Uterus (tissue), 2 donors: Measurements from ENCODE around the gene SORL1.

Source experiments
- POLR2A ChIP-seq, 2 donors: fragments of 450-650 bp; IDR thresholded peaks; one replicate each; pipeline ENCODE4 v1.6.1; 2016; ENCODE audit warnings: antibody characterized with exemption in 2 of 2, mild to moderate bottlenecking in 1 of 2, moderate library complexity in 1 of 2
- TF ChIP-seq, protein P1 (sequence below), 4 experiments: fragments of 200-600 bp in 2 of 4; fragments of 450-650 bp in 2 of 4; sonication (generic) in 2 of 4; IDR thresholded peaks; one replicate each; pipeline ENCODE4 v1.5.1; 2016 to 2019; ENCODE audit warnings: antibody characterized with exemption in 4 of 4, mild to moderate bottlenecking in 2 of 4, moderate library complexity in 1 of 4

DNA sequence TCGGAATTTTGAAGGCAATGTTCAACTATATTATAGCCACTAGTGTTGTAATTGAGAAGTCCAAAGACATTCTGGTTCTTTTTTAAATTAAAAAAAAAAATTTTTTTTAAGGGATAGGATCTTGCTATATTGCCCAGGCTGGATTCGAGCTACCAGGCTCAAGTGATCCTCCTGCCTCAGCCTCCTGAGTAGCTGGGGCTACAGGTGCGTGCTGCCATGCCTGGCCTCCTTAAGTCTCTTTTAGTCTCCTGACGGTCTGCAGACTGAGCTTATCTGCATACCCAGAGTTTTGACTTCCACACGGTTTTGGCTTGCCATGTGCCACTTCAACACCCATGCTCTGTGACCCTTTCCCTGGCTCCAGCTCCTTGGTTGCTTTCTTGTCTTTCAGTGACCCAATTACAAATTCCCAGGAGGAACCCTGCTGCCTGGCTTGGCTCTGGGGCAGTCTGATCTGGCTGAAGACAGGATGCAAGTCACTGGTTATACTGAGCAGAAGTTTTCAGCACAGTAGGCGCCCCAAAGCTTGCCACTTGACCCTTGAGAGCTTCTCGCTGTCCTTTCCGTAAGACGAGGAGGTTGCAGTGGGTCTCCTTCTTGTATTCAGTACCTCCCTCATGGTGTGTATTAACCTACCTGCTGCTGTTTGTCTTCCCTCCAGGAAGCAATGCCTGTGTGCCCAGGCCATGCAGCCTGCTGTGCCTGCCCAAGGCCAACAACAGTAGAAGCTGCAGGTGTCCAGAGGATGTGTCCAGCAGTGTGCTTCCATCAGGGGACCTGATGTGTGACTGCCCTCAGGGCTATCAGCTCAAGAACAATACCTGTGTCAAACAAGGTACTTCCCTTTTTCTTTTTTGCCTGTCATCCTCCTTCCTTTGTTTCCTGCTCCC lies 114.4 kb downstream of the SORL1 start:
- TF ChIP-seq, protein P1, sequence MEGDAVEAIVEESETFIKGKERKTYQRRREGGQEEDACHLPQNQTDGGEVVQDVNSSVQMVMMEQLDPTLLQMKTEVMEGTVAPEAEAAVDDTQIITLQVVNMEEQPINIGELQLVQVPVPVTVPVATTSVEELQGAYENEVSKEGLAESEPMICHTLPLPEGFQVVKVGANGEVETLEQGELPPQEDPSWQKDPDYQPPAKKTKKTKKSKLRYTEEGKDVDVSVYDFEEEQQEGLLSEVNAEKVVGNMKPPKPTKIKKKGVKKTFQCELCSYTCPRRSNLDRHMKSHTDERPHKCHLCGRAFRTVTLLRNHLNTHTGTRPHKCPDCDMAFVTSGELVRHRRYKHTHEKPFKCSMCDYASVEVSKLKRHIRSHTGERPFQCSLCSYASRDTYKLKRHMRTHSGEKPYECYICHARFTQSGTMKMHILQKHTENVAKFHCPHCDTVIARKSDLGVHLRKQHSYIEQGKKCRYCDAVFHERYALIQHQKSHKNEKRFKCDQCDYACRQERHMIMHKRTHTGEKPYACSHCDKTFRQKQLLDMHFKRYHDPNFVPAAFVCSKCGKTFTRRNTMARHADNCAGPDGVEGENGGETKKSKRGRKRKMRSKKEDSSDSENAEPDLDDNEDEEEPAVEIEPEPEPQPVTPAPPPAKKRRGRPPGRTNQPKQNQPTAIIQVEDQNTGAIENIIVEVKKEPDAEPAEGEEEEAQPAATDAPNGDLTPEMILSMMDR (IDR thresholded peaks at IDR 0.05), result no peak
- TF ChIP-seq POLR2A (IDR thresholded peaks at IDR 0.05), result no peak
